HepG2 (cell line): ENCODE measurements around the gene CDA.

Experiments
- GABPA ChIP-seq, 2 experiments: IDR thresholded peaks; 2 replicates each; pipeline ENCODE4 v1.6.1; 2011 to 2016; ENCODE audit warnings: low read depth in 2 of 2, low read length in 1 of 2, missing biosample characterization in 1 of 2, missing genetic modification characterization in 1 of 2
- KDM1A ChIP-seq: IDR thresholded peaks from 2 replicates; pipeline ENCODE4 v1.6.1; 2016; ENCODE audit warnings: missing compliant biosample characterization
- NR2F2 ChIP-seq: IDR thresholded peaks from 2 replicates; pipeline ENCODE4 v1.6.1; 2012; ENCODE audit warnings: low read depth, inconsistent platforms, borderline replicate concordance
- RNF2 ChIP-seq: fragments of 450-650 bp; conservative IDR thresholded peaks from 2 replicates; pipeline ENCODE4 v1.6.1; 2016; ENCODE audit warnings: low read depth
- TF ChIP-seq, protein P1 (sequence below): sonication (generic); formaldehyde crosslinking; IDR thresholded peaks from 2 replicates; pipeline ENCODE4 v1.8.1; 2023; ENCODE audit warnings: missing genetic modification reagents, mild to moderate bottlenecking, borderline replicate concordance

- TF ChIP-seq GABPA (IDR thresholded peaks at IDR 0.05; ENCODE audit: low read depth, low read length): no peak
- no peak for TF ChIP-seq GABPA (CRISPR knock-in tag; IDR thresholded peaks at IDR 0.05; ENCODE audit: low read depth)
- TF ChIP-seq, protein P1, sequence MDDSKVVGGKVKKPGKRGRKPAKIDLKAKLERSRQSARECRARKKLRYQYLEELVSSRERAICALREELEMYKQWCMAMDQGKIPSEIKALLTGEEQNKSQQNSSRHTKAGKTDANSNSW (CRISPR knock-in tag): no peak
- no peak for TF ChIP-seq NR2F2
- no peak for TF ChIP-seq RNF2
- TF ChIP-seq KDM1A (CRISPR knock-in tag): no peak
These were observed 60.0 kb downstream of the CDA start for GRCh38 chr1:20648946-20649345.
